GM21619 (cell line): ENCODE measurements around the gene TLCD4.
A peak's percentile ranks its signal among the peaks of the same experiment; 100 is the strongest.

ENCODE experiments used
- ATAC-seq: cut with Tn5 transposase; IDR thresholded peaks from one replicate; pipeline ENCODE4 v1.9.1; 2021; ENCODE audit not compliant: unreplicated experiment

Gene TLCD4

DNA sequence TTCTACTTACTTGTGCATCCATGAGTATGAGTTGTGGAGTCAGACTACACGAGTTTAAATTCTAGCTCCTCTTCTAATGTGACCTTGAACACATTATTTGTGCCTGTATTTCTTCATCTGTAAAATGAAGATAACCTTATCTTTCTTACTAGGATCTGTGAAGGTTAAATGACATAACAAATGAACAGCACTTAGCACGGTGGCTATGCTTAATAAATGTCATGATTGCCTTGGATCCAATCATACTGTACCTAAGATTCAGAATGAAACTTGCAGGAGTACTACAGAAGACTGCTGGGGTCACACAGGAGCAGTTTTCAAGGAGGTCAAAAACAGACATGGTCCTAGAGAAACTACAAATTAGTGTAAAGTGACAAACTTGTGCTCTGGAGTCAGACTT is 22.2 kb upstream of the TLCD4 start:
- no peak for ATAC-seq

DNA sequence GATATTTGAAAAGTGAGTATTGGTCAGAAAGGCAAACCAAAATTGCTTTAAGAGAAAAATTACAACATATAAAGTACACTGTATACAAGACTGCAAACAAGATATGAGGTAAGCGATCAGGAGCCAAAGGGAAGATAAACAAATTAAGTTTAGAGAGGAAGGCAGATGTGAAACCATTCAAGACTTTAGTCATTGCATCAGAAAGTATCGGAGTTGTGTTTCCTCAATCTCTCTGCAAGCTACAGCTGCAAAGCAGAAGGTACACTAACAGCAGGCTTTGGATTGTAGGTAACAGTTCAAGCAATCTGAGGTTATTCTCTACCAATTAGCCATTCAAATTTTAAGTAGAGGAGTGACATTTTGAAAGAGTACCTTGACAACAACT is 21.3 kb upstream of the TLCD4 start:
- ATAC-seq = peak; percentile 91

DNA sequence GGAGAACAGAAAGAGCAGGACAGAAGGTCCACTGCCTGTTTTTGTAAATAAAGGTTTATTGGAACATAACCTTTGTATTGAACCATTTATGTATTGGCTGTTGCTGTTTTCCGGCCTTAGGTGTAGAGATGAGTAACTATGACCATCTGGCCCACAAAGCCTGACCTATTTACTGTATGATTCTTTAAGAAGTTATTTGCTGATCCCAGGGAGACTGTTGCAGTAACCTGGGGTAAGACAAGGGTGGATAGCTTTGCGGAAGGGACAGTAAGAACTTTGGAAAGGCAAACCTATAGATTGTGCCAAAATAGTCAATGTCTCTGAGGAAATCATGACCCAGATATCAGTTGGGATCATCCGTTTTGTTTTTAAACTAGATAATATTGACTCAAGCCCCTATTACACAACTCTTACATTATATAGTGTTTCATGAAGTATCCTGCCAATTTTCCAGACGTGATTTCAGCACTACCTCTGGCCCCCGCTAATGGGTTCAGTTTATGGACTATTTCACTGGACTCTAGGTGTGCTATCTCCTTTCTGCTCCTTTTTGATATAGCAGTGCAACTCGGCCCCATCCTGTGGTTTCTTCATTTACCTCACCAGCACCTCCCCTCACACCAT is 20.8 kb upstream of the TLCD4 start:
- peak; percentile 34 for ATAC-seq

DNA sequence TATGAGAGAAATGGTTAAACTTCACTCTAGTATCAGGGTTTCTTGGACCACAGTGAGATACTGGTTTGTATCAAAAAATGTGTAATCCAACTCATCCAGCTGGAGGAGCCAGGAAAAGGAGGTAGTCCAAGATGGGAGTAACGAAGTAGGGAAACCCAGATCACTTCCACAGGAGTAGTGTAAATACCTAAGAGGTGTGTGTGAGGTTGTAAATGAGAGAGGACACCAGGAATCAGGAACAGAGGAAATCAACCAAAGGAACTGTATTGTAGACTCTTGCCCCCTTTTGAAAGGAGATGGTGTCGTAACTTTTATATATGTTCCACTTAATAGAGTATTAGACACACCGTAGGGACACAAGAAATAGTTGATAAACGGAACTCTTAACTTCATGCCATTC is 19.7 kb upstream of the TLCD4 start:
- no peak for ATAC-seq

DNA sequence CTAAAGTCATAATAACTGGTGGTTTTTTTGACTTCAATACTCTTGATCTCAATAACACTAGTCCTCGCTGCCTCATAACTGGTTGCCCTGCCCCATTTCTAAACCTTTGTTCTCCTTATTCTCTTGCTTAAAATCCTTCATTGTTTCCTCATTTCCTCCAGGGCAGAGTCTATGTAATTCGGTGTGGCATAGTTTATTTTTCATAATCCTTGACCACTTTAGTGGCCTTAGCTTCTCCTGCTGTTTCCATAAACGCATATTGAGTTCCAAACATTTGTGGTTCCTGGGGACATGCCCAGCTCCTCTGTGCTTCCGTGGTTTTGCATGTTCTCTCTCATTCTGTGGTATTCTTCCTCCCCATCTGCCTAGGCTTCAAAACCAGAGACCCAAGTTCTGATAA is 19.0 kb upstream of the TLCD4 start:
- ATAC-seq = no peak

DNA sequence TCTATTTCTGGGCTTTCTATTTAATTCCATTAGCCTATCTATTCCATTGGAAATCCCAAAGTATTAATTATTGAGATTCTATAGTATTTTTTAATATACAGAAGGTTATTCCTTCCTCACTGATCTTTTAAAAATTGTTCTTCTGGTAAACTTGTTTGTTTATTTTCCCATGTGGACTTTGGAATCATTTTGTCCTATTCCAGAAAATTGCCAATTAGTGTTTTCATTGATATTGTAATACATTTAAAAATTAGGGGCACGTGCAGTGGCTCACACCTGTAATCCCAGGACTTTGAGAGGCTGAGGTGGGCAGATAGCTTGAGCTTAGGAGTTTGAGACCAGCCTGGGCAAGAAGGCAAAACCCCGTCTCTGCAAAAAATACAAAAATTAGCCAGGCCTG is 8.4 kb upstream of the TLCD4 start:
- ATAC-seq = no peak

DNA sequence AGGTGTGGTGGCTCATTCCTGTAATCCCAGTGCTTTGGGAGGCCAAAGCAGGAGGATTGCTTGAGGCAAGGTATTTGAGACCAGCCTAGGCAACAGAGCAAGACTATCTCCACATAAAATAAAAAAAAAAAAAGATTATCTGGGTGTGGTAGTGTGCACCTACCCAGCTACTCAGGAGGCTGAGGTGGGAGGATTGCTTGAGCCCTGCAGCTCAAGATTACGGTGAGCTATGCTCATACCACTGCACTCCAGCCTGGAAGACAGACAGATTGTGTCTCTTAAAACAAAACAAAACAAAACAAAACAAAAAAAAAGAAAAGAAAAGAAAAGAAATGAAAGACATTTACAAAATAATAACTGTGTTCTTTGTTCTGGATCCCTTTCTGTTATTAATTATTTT is 6.1 kb upstream of the TLCD4 start:
- ATAC-seq = no peak

DNA sequence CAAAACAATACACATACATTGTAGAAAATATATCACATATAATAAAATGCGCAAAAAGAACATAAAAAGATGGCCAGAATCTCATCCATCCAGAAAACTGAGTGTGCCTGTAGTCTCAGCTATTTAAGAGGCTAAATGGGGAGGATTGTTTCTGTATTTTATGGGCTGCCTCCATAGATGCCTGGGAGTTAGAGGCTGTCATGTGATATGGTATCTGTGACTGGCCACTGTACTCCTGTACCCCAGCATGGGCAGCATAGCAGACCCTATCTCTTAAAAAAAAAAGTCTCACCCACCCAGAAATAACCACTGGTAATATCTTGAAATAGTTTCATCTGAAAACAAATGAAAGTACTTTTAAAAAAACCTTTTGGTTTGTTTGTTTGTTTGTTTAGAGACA is 3.5 kb upstream of the TLCD4 start:
- ATAC-seq = no peak

DNA sequence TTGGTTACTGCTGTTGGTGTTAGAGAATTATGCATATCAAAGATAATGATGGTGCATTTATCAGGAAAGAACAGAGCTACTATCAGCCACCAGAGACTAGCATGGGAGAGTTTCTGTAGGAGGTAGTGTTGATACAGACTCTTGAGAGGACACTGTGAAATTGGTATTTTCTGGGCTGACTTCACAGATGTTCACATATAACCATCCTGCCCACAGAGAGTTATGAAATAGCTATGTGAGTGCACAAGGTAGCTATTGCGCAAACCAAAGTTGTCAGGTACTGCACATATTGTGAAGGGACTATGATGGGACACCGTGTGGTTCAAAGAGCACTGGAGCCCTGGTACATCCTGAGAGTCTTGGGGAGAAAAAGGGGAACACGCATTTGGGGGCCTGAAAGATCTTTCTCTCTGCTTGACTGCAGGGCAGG is 1.4 kb upstream of the TLCD4 start:
- no peak for ATAC-seq

DNA sequence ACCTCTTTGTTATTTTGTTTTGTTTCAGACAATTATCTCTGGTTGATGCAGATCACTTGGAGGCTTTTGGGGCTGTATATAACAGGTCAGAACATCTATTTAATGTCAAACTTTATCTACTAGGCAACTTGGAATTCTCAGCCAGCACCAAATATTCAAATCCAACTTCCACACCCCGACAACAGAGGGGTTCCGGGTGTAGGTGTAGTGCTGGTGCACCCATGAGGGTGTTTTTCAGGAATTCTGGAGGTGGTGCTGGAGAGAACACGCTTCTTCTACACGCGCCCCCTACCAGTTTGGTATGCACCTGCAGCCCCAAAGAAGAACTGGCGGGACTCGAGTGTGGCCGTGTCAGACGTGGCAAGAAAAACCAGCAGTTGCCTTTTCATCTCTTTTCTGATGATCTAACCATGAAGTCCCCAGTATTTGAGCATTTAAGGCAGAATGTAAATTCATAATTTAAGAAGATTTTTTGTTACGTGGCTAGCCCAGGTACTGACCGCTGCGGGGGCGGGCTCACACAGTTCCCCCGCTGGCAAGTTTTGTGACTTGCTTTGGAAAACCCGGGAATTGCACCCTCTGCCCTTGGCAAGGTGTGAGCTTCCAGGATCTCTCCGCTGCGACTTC is 462 bp upstream of the TLCD4 start:
- peak; percentile 63 for ATAC-seq

DNA sequence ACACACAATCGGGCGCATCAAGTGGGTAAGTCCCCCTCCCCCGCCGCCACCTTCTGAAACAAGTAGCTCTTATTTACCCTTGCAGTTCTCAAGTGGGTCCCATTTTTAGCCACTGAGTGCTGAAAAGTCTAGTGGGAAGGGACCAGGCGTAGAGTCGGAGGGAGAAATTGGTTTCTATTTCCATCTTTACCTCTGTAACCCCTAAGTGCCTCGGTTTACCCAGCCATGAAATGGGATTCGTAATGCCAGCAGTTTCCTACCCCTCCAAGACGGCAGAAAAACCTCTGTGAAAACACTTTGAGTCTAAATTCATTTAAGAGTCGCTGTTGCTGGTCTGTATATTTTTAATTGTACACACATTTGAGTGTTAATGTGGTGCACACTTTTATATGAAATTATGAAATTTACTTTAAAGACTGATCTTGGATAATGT is 928 bp downstream of the TLCD4 start:
- ATAC-seq = no peak

DNA sequence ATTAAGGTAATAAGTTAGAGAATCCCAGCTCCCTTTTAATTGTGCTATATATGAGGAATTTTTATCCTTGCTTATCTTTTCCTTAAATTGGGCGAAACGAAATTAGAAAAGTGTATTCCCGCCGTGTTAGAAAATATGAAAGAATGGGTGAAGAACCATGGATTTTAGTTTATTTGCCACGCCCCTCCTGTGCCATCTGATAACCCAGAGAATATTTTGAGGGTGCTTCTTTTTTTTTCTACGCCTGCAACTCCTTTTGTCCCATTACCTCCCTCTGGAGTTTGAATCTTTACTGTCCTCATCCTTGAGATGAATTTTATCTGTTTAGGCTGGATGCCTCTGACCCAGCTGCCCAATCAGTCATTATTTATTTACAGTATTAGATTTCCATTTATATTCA is 1.6 kb downstream of the TLCD4 start:
- ATAC-seq = no peak

DNA sequence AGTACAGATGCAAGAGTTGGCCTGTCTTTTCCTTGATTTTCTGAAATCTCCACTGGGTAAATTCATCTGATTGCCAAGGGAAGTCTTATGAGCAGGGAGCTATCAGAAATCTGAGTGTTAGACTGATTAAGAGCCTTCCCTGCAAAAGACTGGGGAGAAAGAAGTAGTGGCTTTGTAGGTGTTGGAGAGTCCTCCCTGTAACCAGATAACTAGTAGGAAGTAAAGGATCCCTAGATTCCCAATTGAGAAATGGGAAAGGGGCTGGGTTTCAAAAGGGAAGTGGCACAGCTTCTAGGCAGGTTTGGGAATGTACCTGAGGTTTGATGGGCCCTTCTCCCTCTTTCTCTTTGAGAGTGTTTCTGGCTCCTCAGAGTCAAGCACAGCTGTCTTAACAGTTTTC is 2.1 kb downstream of the TLCD4 start:
- ATAC-seq = no peak

DNA sequence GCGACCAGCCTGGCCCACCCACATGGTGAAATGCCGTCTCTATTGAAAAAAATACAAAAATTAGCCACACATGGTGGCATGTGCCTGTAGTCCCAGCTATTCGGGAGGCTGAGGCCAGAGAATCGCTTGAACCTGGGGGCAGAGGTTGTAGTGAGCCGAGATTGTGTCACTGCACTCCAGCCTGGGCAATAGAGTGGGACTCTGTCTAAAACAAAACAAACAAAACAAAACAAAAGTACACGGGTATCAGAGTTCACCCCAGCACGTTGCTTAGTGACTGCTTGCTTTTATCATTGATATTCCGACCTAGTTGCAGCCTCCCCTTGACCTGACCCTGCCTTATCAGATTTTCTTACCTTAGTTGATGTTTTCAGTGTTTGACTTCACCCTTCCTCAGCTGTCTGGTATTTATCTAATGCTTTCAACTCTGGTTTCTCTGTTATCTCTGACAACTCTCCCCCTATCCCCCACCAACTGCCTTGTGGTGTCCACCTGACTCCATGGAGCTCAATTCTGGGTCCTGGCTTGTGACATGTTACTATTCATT is 5.1 kb downstream of the TLCD4 start:
- ATAC-seq = no peak

DNA sequence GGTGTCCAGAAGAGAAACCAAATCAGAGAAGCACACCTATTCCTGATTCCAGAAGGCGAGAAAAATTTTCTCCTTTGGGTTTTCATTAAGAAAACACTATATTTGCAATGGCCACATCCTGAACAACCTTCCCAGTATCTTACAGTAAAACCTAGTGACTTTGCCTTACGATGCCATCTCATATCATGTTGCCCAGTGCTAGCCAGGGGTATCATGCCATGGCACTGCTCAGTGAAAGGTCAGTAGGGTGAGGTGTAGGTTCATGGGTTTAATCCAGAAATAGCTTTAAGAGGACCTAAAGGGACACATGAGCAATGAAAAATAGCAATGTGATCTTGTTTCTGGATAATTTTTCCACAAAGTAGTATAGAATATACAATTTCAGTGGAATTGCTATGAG is 7.2 kb downstream of the TLCD4 start:
- no peak for ATAC-seq

DNA sequence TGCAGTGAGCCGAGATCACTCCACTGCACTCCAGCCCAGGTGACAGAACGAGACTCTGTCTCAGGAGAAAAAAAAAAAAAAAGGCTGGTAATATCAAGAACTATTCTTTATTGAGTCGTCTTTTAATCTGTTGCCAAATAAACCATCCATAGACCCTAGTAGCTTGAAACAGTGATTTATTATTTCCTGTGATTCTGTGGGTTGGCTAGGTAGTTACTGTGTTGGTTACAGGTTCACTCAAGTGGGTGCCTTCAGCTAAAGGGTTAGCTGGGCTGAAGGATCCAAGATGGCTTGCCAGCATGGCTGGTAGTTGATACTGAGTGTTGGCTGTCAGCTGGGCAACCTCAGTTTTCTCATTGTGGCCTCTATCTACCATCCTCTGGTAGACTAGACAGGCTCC is 9.2 kb downstream of the TLCD4 start:
- no peak for ATAC-seq

DNA sequence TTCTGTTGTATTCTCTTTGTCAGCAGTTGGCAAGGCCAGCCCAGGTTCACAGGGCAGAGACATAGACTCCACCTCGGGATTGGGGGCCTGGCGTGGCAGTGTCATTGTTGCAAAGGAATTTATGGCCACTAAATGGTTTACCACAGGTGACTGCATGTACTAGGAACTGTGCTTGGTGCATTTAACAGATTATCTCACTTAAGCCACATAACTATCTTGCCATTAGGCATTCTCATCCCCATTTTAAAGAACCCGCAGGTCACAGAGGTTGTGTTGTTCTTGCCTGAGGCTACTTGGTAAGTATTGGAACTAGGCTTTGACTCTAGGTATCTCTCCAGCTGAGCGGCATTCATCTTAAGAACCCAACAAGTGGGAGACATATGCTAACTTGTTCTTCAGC is 9.7 kb downstream of the TLCD4 start:
- no peak for ATAC-seq

DNA sequence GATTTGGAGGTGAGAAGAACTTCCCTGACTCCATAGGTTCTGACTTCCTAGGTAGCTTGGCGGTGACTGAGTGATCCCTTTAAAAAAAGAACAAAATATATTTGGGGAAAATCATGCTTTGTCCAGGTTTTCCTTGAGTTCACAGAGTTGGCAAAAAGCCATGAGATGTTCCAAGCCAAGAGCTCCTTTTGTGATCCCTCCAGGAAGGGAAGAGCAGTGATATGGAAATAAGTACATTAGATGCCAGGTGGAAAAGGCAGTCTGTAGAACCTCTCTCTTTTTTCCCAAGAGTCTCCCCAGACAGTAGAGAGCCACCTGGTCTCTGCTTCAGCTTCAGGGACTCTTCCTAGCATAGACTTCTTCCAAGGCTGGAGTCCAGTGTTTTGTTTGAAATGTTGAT is 10.2 kb downstream of the TLCD4 start:
- ATAC-seq = no peak

DNA sequence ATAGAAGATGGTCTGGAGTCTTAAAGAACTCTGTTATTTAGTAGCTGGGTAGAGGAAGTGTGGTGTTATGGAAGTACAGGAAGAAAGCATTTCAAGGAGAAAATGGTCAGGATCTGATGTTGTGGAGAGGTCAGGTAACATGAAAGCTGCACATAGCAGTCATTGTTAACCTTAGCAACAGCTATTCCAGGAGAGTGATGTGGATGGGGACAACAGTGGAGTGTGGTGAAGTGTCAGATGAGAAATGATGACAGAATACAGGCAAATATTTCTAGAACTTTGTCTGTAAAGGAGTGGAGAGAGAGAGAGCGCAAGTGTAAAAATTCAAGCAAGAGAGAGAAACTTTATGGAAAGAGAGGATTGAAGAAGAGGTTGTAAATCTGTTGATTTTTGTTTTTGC is 15.6 kb downstream of the TLCD4 start:
- ATAC-seq = no peak

DNA sequence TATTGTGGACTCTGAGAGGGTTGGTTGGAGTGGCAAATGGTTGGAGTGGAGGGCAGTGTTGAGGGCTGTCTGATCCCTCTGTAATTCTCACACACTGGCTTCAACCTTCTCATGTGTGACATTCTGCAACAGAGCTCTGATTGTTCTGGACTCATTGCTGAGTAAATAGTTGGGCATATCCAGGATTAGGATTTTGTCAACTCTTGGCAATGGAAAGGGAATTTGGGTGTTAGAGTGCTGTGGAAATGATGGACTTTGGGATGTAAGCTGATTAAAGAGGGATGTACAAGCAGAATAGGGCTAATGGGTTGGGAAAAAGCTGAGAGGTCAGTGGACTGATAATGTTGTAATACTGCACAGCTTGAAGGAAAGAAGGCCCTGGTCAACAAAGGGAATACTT is 16.5 kb downstream of the TLCD4 start:
- no peak for ATAC-seq

DNA sequence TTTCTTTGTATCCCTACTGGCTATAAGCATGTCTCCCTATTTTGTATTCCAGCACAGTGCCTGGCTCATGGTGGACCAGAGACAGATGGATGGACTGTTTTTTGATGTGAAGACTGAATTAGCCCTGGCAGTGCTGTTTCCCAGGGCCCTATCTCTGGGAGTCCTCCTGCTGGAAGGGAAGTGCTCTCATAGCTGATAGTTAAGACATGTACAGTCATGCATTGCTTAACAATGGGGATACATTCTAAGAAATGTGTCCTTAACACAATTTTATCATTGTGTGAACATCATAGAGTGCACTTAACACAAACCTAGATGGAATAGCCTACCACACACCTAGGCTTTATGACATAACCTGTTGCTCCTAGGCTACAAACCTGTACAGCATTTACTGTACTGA is 21.1 kb downstream of the TLCD4 start:
- ATAC-seq = no peak

DNA sequence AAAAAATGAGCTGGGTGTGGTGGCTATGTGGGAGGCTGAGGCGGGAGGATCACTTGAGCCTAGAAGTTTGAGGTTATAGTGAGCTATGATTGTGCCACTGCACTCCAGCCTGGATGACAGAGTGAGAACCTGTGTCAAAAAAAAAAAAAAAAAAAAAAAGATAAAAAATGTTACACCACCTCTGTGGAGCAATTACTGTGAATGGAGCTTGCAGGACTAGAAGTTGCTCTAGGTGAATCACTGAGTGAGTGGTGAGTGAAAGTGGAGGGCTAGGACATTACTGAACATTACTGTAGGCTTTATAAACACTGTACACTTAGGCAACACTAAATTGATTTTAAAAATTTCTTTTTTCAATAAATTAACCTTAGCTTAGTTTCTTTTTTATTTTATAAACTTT is 21.9 kb downstream of the TLCD4 start:
- ATAC-seq = no peak

DNA sequence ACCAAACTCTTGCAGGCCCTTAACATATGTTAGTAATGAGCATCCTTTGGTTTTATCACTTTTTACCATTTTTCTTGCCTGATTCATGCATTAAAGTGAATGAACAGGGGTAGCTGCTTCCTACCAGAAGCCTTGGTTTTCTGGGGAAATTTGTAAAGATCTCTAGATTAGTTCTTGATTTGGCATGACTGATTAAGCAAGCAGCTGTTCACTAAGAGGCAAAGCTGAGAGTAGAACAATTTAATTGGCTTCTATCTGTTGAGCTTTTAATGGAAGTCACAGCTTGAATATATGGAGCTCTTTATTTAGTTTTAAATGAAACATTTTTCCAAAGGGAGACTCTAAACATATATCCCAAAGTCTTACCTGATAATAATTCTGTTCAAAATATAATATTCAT is 23.6 kb downstream of the TLCD4 start:
- ATAC-seq = no peak
